IMR-90 (cell line): ENCODE results near the gene CYTH1. TPM values are rescaled to one million over a fixed set of nuclear protein-coding genes. Genes with fewer than 3 reads are reported as not detected.

Source experiments
- ATAC-seq: fragments of 200-7000 bp; cut with Tn5 transposase; 2 replicates; pipeline ENCODE4 v1.9.1; 2020; ENCODE audit warnings: low read depth, mild to moderate bottlenecking, moderate library complexity
- BruUV-seq: library from RNA; stranded (reverse); fragments of 400-500 nt; replicated peaks from 2 replicates; lab custom pipeline; 2021; lab: Mats Ljungman, UMichigan
- CTCF ChIA-PET: fragments of 300-600 bp; formaldehyde crosslinking; extraction: SDS; loops from one replicate; lab custom pipeline; 2021; ENCODE audit warnings: antibody characterized with exemption; lab: Yijun Ruan, JAX
- POLR2A ChIA-PET: fragments of 300-600 bp; sonication (Branson Sonifier 250); formaldehyde crosslinking; loops from one replicate; lab custom pipeline; 2022; ENCODE audit warnings: antibody characterized with exemption; ENCODE audit not compliant: unreplicated experiment; lab: Charles Lee
- DNase-seq: peaks from one replicate; pipeline ENCODE4 v3.0.0; 2013
- H2AFZ ChIP-seq: replicated peaks from 2 replicates; pipeline ENCODE3; 2013; ENCODE audit warnings: low read length, mild to moderate bottlenecking; ENCODE audit not compliant: poor library complexity
- H2AK5ac ChIP-seq: 2 replicates; pipeline ENCODE4 v1.6.1; 2013; ENCODE audit warnings: low read depth, low read length, inconsistent platforms
- H2AK9ac ChIP-seq: replicated peaks from 2 replicates; pipeline ENCODE3; 2013; ENCODE audit warnings: mild to moderate bottlenecking, low read depth, low read length, moderate library complexity; ENCODE audit not compliant: poor library complexity
- H2BK120ac ChIP-seq: 2 replicates; pipeline ENCODE4 v1.6.1; 2013; ENCODE audit warnings: low read depth, low read length, inconsistent platforms
- H2BK15ac ChIP-seq: 3 replicates; pipeline ENCODE4 v1.6.1; 2013; ENCODE audit warnings: low read depth, low read length, inconsistent platforms
- H2BK20ac ChIP-seq: 2 replicates; pipeline ENCODE4 v1.6.1; 2013; ENCODE audit warnings: low read depth, mild to moderate bottlenecking, inconsistent platforms, low read length, moderate library complexity
- H2BK5ac ChIP-seq: 2 replicates; pipeline ENCODE4 v1.6.1; 2013; ENCODE audit warnings: mild to moderate bottlenecking, low read depth, low read length, inconsistent platforms; ENCODE audit not compliant: poor library complexity, severe bottlenecking
- H3K14ac ChIP-seq: replicated peaks from 2 replicates; pipeline ENCODE4 v1.6.1; 2013; ENCODE audit warnings: low read depth, low read length, inconsistent platforms
- H3K18ac ChIP-seq: 2 replicates; pipeline ENCODE4 v1.6.1; 2013; ENCODE audit warnings: low read depth, low read length, control low read depth
- H3K23ac ChIP-seq: 2 replicates; pipeline ENCODE4 v1.6.1; 2013; ENCODE audit warnings: low read depth, low read length, inconsistent platforms
- H3K27ac ChIP-seq: 2 replicates; pipeline ENCODE4 v1.5.1; 2013; ENCODE audit warnings: mild to moderate bottlenecking, control low read depth, low read length; ENCODE audit not compliant: insufficient read depth
- H3K27me3 ChIP-seq: 2 replicates; pipeline ENCODE4 v1.6.1; 2013; ENCODE audit warnings: low read length; ENCODE audit not compliant: control insufficient read depth, insufficient read depth
- H3K36me3 ChIP-seq: 2 replicates; pipeline ENCODE4 v1.6.1; 2013; ENCODE audit warnings: low read length, mixed read lengths; ENCODE audit not compliant: control insufficient read depth, insufficient read depth
- H3K4ac ChIP-seq: 2 replicates; pipeline ENCODE4 v1.6.1; 2013; ENCODE audit warnings: low read depth, low read length, inconsistent platforms
- H3K4me1 ChIP-seq: 2 replicates; pipeline ENCODE4 v1.6.1; 2013; ENCODE audit warnings: low read length, mixed read lengths; ENCODE audit not compliant: control insufficient read depth, insufficient read depth
- H3K4me2 ChIP-seq: 2 replicates; pipeline ENCODE4 v1.6.1; 2013; ENCODE audit warnings: low read depth, mild to moderate bottlenecking, control low read depth, low read length, moderate library complexity
- H3K4me3 ChIP-seq: 2 replicates; pipeline ENCODE4 v1.5.1; 2013; ENCODE audit warnings: low read depth, mild to moderate bottlenecking, control low read depth, low read length, moderate library complexity; ENCODE audit not compliant: insufficient read depth
- H3K56ac ChIP-seq: 2 replicates; pipeline ENCODE4 v1.6.1; 2013; ENCODE audit warnings: low read length, inconsistent platforms; ENCODE audit not compliant: insufficient read depth; ENCODE audit errors: extremely low read depth
- H3K79me1 ChIP-seq, 2 experiments: 2 replicates each; pipeline ENCODE4 v1.6.1; 2013; ENCODE audit warnings: low read length in 2 of 2, inconsistent platforms in 1 of 2, low read depth in 1 of 2
- H3K9ac ChIP-seq: 2 replicates; pipeline ENCODE4 v1.6.1; 2013; ENCODE audit warnings: low read depth, low read length, control low read depth
- H3K9me1 ChIP-seq: 2 replicates; pipeline ENCODE4 v1.6.1; 2013; ENCODE audit warnings: low read length, inconsistent platforms; ENCODE audit not compliant: insufficient read depth
- H3K9me3 ChIP-seq: 2 replicates; pipeline ENCODE4 v1.6.1; 2013; ENCODE audit warnings: low read length; ENCODE audit not compliant: control insufficient read depth, insufficient read depth
- H4K20me1 ChIP-seq: 2 replicates; pipeline ENCODE4 v1.6.1; 2013; ENCODE audit warnings: low read length, inconsistent platforms; ENCODE audit not compliant: insufficient read depth
- H4K5ac ChIP-seq: 2 replicates; pipeline ENCODE4 v1.6.1; 2013; ENCODE audit warnings: mild to moderate bottlenecking, low read depth, low read length, control low read depth
- H4K8ac ChIP-seq, 2 experiments: 2 replicates each; pipeline ENCODE4 v1.6.1; 2013; ENCODE audit warnings: low read depth in 2 of 2, low read length in 2 of 2, control low read depth in 1 of 2, inconsistent platforms in 1 of 2
- H4K91ac ChIP-seq: 2 replicates; pipeline ENCODE4 v1.6.1; 2013; ENCODE audit warnings: low read depth, low read length, inconsistent platforms; ENCODE audit not compliant: insufficient read depth
- CEBPB ChIP-seq: IDR thresholded peaks from 2 replicates; pipeline ENCODE4 v1.6.1; 2012; ENCODE audit warnings: low read depth, low read length, improper control_type of control experiment
- CTCF ChIP-seq: conservative IDR thresholded peaks from 2 replicates; pipeline ENCODE4 v1.5.1; 2012; ENCODE audit warnings: mild to moderate bottlenecking, low read depth, low read length, improper control_type of control experiment
- ELK1 ChIP-seq: fragments of 150-350 bp; IDR thresholded peaks from 2 replicates; pipeline ENCODE4 v1.6.1; 2016; ENCODE audit warnings: low read depth, mild to moderate bottlenecking, low read length, moderate library complexity, borderline replicate concordance
- MXI1 ChIP-seq: IDR thresholded peaks from 2 replicates; pipeline ENCODE4 v1.6.1; 2012; ENCODE audit warnings: low read depth, mild to moderate bottlenecking, low read length, moderate library complexity, borderline replicate concordance
- NFE2L2 ChIP-seq: fragments of 150-350 bp; IDR thresholded peaks from 2 replicates; pipeline ENCODE4 v1.6.1; 2016; ENCODE audit warnings: low read depth, mild to moderate bottlenecking, low read length
- SMC3 ChIP-seq: fragments of 150-350 bp; IDR thresholded peaks from 2 replicates; pipeline ENCODE4 v1.6.1; 2016; ENCODE audit warnings: low read depth, mild to moderate bottlenecking, antibody characterized with exemption, low read length, moderate library complexity
- USF2 ChIP-seq: fragments of 150-350 bp; IDR thresholded peaks from 2 replicates; pipeline ENCODE4 v1.6.1; 2017; ENCODE audit warnings: mild to moderate bottlenecking, antibody characterized with exemption, low read length, low read depth
- WGBS, 2 experiments: methylation state at CpG; one replicate each; pipeline versions ENCODE4 v1.1.5 to v1.1.7; 2013; ENCODE audit warnings: missing lambda C conversion rate in 2 of 2; ENCODE audit not compliant: insufficient read length in 1 of 2; ENCODE audit errors: extremely low coverage in 2 of 2; 5-methylcytosine and 5-hydroxymethylcytosine counted together
- dilution Hi-C: fragments of 300-500 bp; cut with HindIII; formaldehyde crosslinking; loops from one replicate; pipeline ENCODE4 v1.14.3; 2018; ENCODE audit warnings: low sequenced_read_pairs; ENCODE audit not compliant: unreplicated experiment
- in situ Hi-C: fragments of 300-500 bp; cut with MboI; formaldehyde crosslinking; loops from 3 replicates; pipeline ENCODE4 v1.14.3; 2019; ENCODE audit warnings: low sequenced_read_pairs, inconsistent platforms, mixed read lengths
- intact Hi-C: fragments of 100-400 bp; cut with micrococcal nuclease; formaldehyde crosslinking; loops from 2 replicates; pipeline ENCODE4 v1.10.0; 2022
- polyA plus RNA-seq, 3 experiments: library from polyadenylated mRNA; depleted of rRNA; stranded (reverse); fragments of >200 nt; gene quantifications; 2 replicates each; pipeline ENCODE4 v1.2.3, GENCODE V29; 2012; ENCODE audit warnings: low replicate concordance in 1 of 3
- total RNA-seq: library from RNA; depleted of rRNA; stranded (reverse); fragments of >200 nt; gene quantifications from 2 replicates; pipeline ENCODE4 v1.2.3, GENCODE V29; 2012

The CYTH1 gene
- total and polyA plus RNA-seq, 2 of the 4 experiments (the other 2 are of a cell fraction) = 7.9 to 12.4 TPM

GRCh38 chr17:78794399-78794798, 12.3 kb upstream of the CYTH1 start:
- Histone ChIP-seq H3K18ac (no peak overlapping the region), H3K4me3 (no peak overlapping the region), H3K79me1 (peaks cover 3 to 55% of the 10 kb centered on the region in 2 experiments; a peak in 2 of 4 replicates), H3K9me1 (peaks cover 35% of the 10 kb centered on the region), H3K23ac (no peak overlapping the region), H2AK9ac (no peak overlapping the region), H2BK20ac (no peak overlapping the region), H3K4me1 (peaks cover 25% of the 10 kb centered on the region), H2AFZ (no peak overlapping the region), H3K27me3 (no peaks in the 10 kb centered on the region), H4K20me1 (peaks cover 11% of the 10 kb centered on the region), H3K27ac (no peak overlapping the region), H3K36me3 (peaks cover 51% of the 10 kb centered on the region), H4K8ac (no peak overlapping the region), H2BK15ac (no peak overlapping the region), H4K91ac (no peak overlapping the region), H2AK5ac (no peak overlapping the region), H3K4ac (no peak overlapping the region), H2BK120ac (no peak overlapping the region), H3K14ac (no peak overlapping the region), H3K4me2 (no peak overlapping the region), H4K5ac (no peak overlapping the region), H2BK5ac (no peak overlapping the region), H3K9ac (no peak overlapping the region), H3K9me3 (no peaks in the 10 kb centered on the region), H3K56ac (no peak overlapping the region)
- ATAC-seq (no peak), DNase-seq (no peak)
- WGBS, 2 experiments = 94% methylated on average over 12 of the region's 16 CpGs; no CpG with 5 or more reads in 1 of the 2 experiments
- CTCF ChIA-PET = no interaction called here
- TF ChIP-seq ELK1 = no peak
- TF ChIP-seq NFE2L2 = no peak
- TF ChIP-seq USF2 = no peak
- no peak for TF ChIP-seq CEBPB
- TF ChIP-seq SMC3 = no peak
- TF ChIP-seq CTCF = no peak
- TF ChIP-seq MXI1 = no peak
- dilution Hi-C loops (no loop called here), intact Hi-C loops (no loop called here), in situ Hi-C loops (no loop called here)
- BruUV-seq = no TSS peak
- POLR2A ChIA-PET = no interaction called here
